ENCODE data around the gene COQ8A. TPM values are rescaled to one million over a fixed set of nuclear protein-coding genes. Genes with fewer than 3 reads are reported as not detected.

The COQ8A gene
- total RNA-seq, 1 donor from 2014 or later: 41.9 TPM

GRCh38 chr1:226901421-226901820 lies 38.7 kb upstream of the COQ8A start:
- DNase-seq: no peak
- Mint-ChIP-seq H3K4me1 (ENCODE audit: low read depth, unreplicated experiment) (peaks cover 6% of the 10 kb centered on the region), H3K27me3 (ENCODE audit: unreplicated experiment) (no peaks in the 10 kb centered on the region), H3K36me3 (ENCODE audit: unreplicated experiment) (peaks cover 16% of the 10 kb centered on the region), H3K9me3 (ENCODE audit: unreplicated experiment) (no peaks in the 10 kb centered on the region), H3K27ac (ENCODE audit: unreplicated experiment) (no peak overlapping the region), H3K4me3 (ENCODE audit: unreplicated experiment) (no peak overlapping the region)
- TF ChIP-seq CTCF (IDR thresholded peaks at IDR 0.05; ENCODE audit: partially characterized antibody, unreplicated experiment): no peak

GRCh38 chr1:226902601-226903000 lies 37.5 kb upstream of the COQ8A start:
- Mint-ChIP-seq H3K4me1 (ENCODE audit: low read depth, unreplicated experiment) (no peaks in the 10 kb centered on the region), H3K9me3 (ENCODE audit: unreplicated experiment) (no peaks in the 10 kb centered on the region), H3K4me3 (ENCODE audit: unreplicated experiment) (no peak overlapping the region), H3K36me3 (ENCODE audit: unreplicated experiment) (peaks cover 9% of the 10 kb centered on the region), H3K27me3 (ENCODE audit: unreplicated experiment) (no peaks in the 10 kb centered on the region), H3K27ac (ENCODE audit: unreplicated experiment) (no peak overlapping the region)
- TF ChIP-seq CTCF (IDR thresholded peaks at IDR 0.05; ENCODE audit: partially characterized antibody, unreplicated experiment): no peak
- no peak for DNase-seq

GRCh38 chr1:226903819-226904716 lies 36.0 kb upstream of the COQ8A start:
- H3K27me3 Mint-ChIP-seq (ENCODE audit: unreplicated experiment): no peaks in the 10 kb centered on the region
- H3K9me3 Mint-ChIP-seq (ENCODE audit: unreplicated experiment): no peaks in the 10 kb centered on the region
- DNase-seq: no peak
- peaks cover 8% of the 10 kb centered on the region for H3K36me3 Mint-ChIP-seq (ENCODE audit: unreplicated experiment)
- no peak overlapping the region for H3K27ac Mint-ChIP-seq (ENCODE audit: unreplicated experiment)
- H3K4me1 Mint-ChIP-seq (ENCODE audit: low read depth, unreplicated experiment): no peaks in the 10 kb centered on the region
- no peak overlapping the region for H3K4me3 Mint-ChIP-seq (ENCODE audit: unreplicated experiment)
- no peak for TF ChIP-seq CTCF (IDR thresholded peaks at IDR 0.05; ENCODE audit: partially characterized antibody, unreplicated experiment)

GRCh38 chr1:226904772-226905171 lies 35.3 kb upstream of the COQ8A start:
- Mint-ChIP-seq H3K9me3 (ENCODE audit: unreplicated experiment) (no peaks in the 10 kb centered on the region), H3K4me1 (ENCODE audit: low read depth, unreplicated experiment) (no peaks in the 10 kb centered on the region), H3K4me3 (ENCODE audit: unreplicated experiment) (no peak overlapping the region), H3K27me3 (ENCODE audit: unreplicated experiment) (no peaks in the 10 kb centered on the region), H3K36me3 (ENCODE audit: unreplicated experiment) (peaks cover 8% of the 10 kb centered on the region), H3K27ac (ENCODE audit: unreplicated experiment) (no peak overlapping the region)
- no peak for DNase-seq
- no peak for TF ChIP-seq CTCF (IDR thresholded peaks at IDR 0.05; ENCODE audit: partially characterized antibody, unreplicated experiment)

- DNase-seq: no peak
- Mint-ChIP-seq H3K36me3 (ENCODE audit: unreplicated experiment) (peaks cover 8% of the 10 kb centered on the region), H3K9me3 (ENCODE audit: unreplicated experiment) (no peaks in the 10 kb centered on the region), H3K4me3 (ENCODE audit: unreplicated experiment) (no peak overlapping the region), H3K27ac (ENCODE audit: unreplicated experiment) (no peak overlapping the region), H3K27me3 (ENCODE audit: unreplicated experiment) (no peaks in the 10 kb centered on the region), H3K4me1 (ENCODE audit: low read depth, unreplicated experiment) (no peaks in the 10 kb centered on the region)
- no peak for TF ChIP-seq CTCF (IDR thresholded peaks at IDR 0.05; ENCODE audit: partially characterized antibody, unreplicated experiment)
Observed at GRCh38 chr1:226908419-226908818, 31.7 kb upstream of the COQ8A start.

All from glutamatergic neuron (in vitro differentiated cells).